GM12891 (cell line): ENCODE results near the gene SELENOF.

ENCODE experiments used
- DNase-seq: peaks from one replicate; pipeline ENCODE4 v3.0.0; 2011; ENCODE audit warnings: low spot score; ENCODE audit not compliant: insufficient read length
- FAIRE-seq: peaks from 2 replicates; lab custom pipeline; 2011; peaks lifted over from hg19 to GRCh38; lab: Jason Lieb, UNC
- PAX5 ChIP-seq: IDR thresholded peaks from 2 replicates; pipeline ENCODE4 v1.6.1; 2011; ENCODE audit warnings: low read length, moderate library complexity, mild to moderate bottlenecking; ENCODE audit not compliant: insufficient read depth, severe bottlenecking
- POLR2A ChIP-seq: IDR thresholded peaks from 2 replicates; pipeline ENCODE4 v1.6.1; 2011; ENCODE audit warnings: low read depth, low read length, control low read depth
- POLR2AphosphoS5 ChIP-seq: IDR thresholded peaks from 2 replicates; pipeline ENCODE4 v1.6.1; 2011; ENCODE audit warnings: low read depth, low read length, control low read depth
- POU2F2 ChIP-seq: IDR thresholded peaks from 2 replicates; pipeline ENCODE4 v1.6.1; 2011; ENCODE audit warnings: low read depth, mild to moderate bottlenecking, control low read depth, low read length, moderate library complexity
- SPI1 ChIP-seq: IDR thresholded peaks from 2 replicates; pipeline ENCODE4 v1.6.1; 2011; ENCODE audit warnings: low read depth, low read length, control low read depth
- TAF1 ChIP-seq: IDR thresholded peaks from 2 replicates; pipeline ENCODE4 v1.6.1; 2011; ENCODE audit warnings: low read depth, low read length, control low read depth

SELENOF gene

GRCh38 chr1:86841116-86841515, 72.8 kb downstream of the SELENOF start:
- no peak for FAIRE-seq
- DNase-seq: no peak
- no peak for TF ChIP-seq SPI1
- no peak for TF ChIP-seq PAX5
- TF ChIP-seq POU2F2: no peak
- no peak for TF ChIP-seq POLR2A
- TF ChIP-seq POLR2AphosphoS5: no peak
- TF ChIP-seq TAF1: no peak

- DNase-seq: peak; percentile 49
- TF ChIP-seq PAX5 (no peak), POU2F2 (no peak), POLR2AphosphoS5 (no peak), SPI1 (no peak), TAF1 (no peak), POLR2A (no peak)
- FAIRE-seq: peak; percentile 90
Observed at GRCh38 chr1:86833461-86834215, 80.3 kb downstream of the SELENOF start.

- FAIRE-seq (no peak), DNase-seq (no peak)
- no peak for TF ChIP-seq POLR2AphosphoS5
- no peak for TF ChIP-seq PAX5
Observed at GRCh38 chr1:86832433-86832832, 81.5 kb downstream of the SELENOF start.

GRCh38 chr1:86829321-86829720, 84.6 kb downstream of the SELENOF start:
- no peak for DNase-seq
- peak; percentile 48 for FAIRE-seq
- TF ChIP-seq POLR2A (no peak), PAX5 (no peak), POU2F2 (no peak), POLR2AphosphoS5 (no peak), TAF1 (no peak), SPI1 (no peak)

- no peak for FAIRE-seq
- TF ChIP-seq POLR2A: no peak
- no peak for TF ChIP-seq SPI1
- TF ChIP-seq TAF1: no peak
- no peak for TF ChIP-seq POLR2AphosphoS5
- no peak for TF ChIP-seq PAX5
- TF ChIP-seq POU2F2: no peak
Observed at GRCh38 chr1:86828024-86828423, 85.9 kb downstream of the SELENOF start.

GRCh38 chr1:86826856-86827255, 87.1 kb downstream of the SELENOF start:
- TF ChIP-seq TAF1 (no peak), POLR2AphosphoS5 (no peak), POLR2A (no peak), POU2F2 (no peak)
- DNase-seq: no peak
- no peak for FAIRE-seq

More at GRCh38 chr1:86828024-86828423, 85.9 kb downstream of the SELENOF start:
- DNase-seq: no peak

GRCh38 chr1:86825319-86825718, 88.6 kb downstream of the SELENOF start:
- FAIRE-seq (no peak), DNase-seq (no peak)
- no peak for TF ChIP-seq POLR2AphosphoS5
- TF ChIP-seq SPI1: no peak
- no peak for TF ChIP-seq POU2F2
- TF ChIP-seq PAX5: no peak
- TF ChIP-seq POLR2A: no peak
- TF ChIP-seq TAF1: no peak

GRCh38 chr1:86823821-86824500, 90.0 kb downstream of the SELENOF start:
- TF ChIP-seq POLR2A (no peak), PAX5 (no peak), TAF1 (no peak), POU2F2 (no peak), SPI1 (no peak), POLR2AphosphoS5 (no peak)
- DNase-seq (no peak), FAIRE-seq (no peak)

- DNase-seq (no peak), FAIRE-seq (no peak)
- TF ChIP-seq SPI1 (no peak), PAX5 (no peak), POLR2AphosphoS5 (no peak), TAF1 (no peak), POLR2A (no peak), POU2F2 (no peak)
Observed at GRCh38 chr1:86823386-86823785, 90.5 kb downstream of the SELENOF start.

- TF ChIP-seq SPI1 (peak; percentile 39; the same call in 1 of the 2 replicates), POLR2AphosphoS5 (no peak)
- FAIRE-seq (no peak), DNase-seq (no peak)
Observed at GRCh38 chr1:86822459-86822858, 91.5 kb downstream of the SELENOF start.
